Mucosa of descending colon (tissue), 3 donors: Measurements from ENCODE around the gene EPHA2. TPM values are rescaled to one million over a fixed set of nuclear protein-coding genes. Genes with fewer than 3 reads are reported as not detected.
A peak's percentile ranks its signal among the peaks of the same experiment; 100 is the strongest.

Experiments
- ATAC-seq: fragments of 200-7000 bp; cut with Tn5 transposase; one replicate; pipeline ENCODE4 v1.9.1; 2020; ENCODE audit warnings: mild to moderate bottlenecking, moderate library complexity
- DNase-seq, 3 donors: peaks; one replicate each; pipeline ENCODE4 v3.0.0-alpha.2; 2020
- H3K36me3 ChIP-seq: fragments of 200-600 bp; one replicate; pipeline ENCODE4 v1.8.0; 2021; ENCODE audit warnings: low read depth, mild to moderate bottlenecking
- H3K4me1 ChIP-seq: fragments of 200-600 bp; one replicate; pipeline ENCODE4 v1.8.0; 2021; ENCODE audit warnings: low read depth, mild to moderate bottlenecking
- H3K4me3 ChIP-seq: fragments of 200-600 bp; one replicate; pipeline ENCODE4 v1.8.0; 2021; ENCODE audit warnings: mild to moderate bottlenecking
- H3K9me3 ChIP-seq: fragments of 200-600 bp; one replicate; pipeline ENCODE4 v1.8.0; 2021; ENCODE audit warnings: mild to moderate bottlenecking
- intact Hi-C, 2 donors: fragments of 100-400 bp; cut with DNase I in 1 of 2; cut with micrococcal nuclease in 1 of 2; formaldehyde crosslinking; loops; one replicate each; pipeline versions ENCODE4 v1.11.0 to v1.11.1; 2022; cut with DNase I, micrococcal nuclease
- total RNA-seq, 3 donors: library from RNA; stranded (reverse); fragmentation: NEBNext Ultra II Directional in 2 of 3; extraction: Animal tissue kit (Norgen Biotek cat#: 25700) in 2 of 3; gene quantifications; one replicate each; pipeline versions ENCODE4 v1.2.1 to v1.2.4, GENCODE V29; 2021 to 2023
- TF ChIP-seq, protein P1 (sequence below): fragments of 200-600 bp; IDR thresholded peaks from one replicate; pipeline ENCODE4 v1.8.0; 2022; ENCODE audit warnings: antibody characterized with exemption, mild to moderate bottlenecking
- donor health status: DM: no; HTN: no; CAD: no; lungs with moderate emphysema.
- donor health status: DM: no; HTN: no; CAD: no.
- donor health status: DM: no; HTN: yes; CAD: no.

Gene EPHA2
- total RNA-seq, 3 donors from 2014 or later = 36.8 to 43.5 (median 43.5) TPM

DNA sequence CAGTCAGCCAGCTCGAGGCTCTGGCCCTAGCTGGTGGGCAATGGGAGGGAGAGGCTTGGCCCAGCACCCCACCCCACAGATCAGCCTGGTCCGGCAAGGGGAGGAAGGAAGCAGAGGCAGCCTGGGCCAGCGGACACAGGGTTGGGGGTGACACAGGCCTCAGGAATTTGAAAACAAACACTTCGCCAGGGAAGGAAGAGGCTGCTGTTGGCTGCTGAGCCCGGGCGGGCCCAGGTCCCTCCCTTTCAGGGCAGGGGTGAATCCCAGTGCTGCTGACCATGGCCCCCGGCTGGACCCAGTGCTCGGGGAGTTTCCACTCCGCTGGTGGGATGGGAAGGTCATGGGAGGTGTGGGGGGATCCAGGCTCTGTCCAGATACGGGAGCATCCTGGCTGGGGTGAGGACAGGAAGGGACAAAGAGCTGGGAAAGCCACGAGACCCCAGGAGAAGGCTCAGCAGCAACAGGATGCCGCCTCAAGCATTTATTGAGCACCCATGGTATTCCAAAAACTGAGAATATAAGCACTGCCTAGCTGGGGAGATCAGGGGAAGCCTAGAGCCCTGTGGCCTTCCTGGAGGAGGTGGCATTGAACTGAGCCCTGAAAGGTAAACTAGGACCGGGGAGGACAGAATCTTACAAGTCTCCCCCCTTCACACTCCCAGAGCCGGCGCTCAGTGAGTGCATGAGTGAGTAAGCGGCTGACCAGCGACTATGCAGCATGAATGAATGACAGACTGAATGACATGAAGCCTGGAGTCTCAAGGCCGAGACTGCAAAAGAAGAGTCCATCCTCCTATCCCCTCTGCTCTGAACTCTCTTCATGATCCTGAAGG is 26.2 kb upstream of the EPHA2 start:
- TF ChIP-seq, protein P1, sequence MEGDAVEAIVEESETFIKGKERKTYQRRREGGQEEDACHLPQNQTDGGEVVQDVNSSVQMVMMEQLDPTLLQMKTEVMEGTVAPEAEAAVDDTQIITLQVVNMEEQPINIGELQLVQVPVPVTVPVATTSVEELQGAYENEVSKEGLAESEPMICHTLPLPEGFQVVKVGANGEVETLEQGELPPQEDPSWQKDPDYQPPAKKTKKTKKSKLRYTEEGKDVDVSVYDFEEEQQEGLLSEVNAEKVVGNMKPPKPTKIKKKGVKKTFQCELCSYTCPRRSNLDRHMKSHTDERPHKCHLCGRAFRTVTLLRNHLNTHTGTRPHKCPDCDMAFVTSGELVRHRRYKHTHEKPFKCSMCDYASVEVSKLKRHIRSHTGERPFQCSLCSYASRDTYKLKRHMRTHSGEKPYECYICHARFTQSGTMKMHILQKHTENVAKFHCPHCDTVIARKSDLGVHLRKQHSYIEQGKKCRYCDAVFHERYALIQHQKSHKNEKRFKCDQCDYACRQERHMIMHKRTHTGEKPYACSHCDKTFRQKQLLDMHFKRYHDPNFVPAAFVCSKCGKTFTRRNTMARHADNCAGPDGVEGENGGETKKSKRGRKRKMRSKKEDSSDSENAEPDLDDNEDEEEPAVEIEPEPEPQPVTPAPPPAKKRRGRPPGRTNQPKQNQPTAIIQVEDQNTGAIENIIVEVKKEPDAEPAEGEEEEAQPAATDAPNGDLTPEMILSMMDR = no peak
- H3K36me3 ChIP-seq = no peaks in the 10 kb centered on the region
- DNase-seq (peak; percentile 64 to 83 (median 74)), ATAC-seq (peak; percentile 80)
- peaks cover 29% of the 10 kb centered on the region for H3K4me1 ChIP-seq
- H3K4me3 ChIP-seq = no peak overlapping the region
- intact Hi-C loops = no loop called here
- no peaks in the 10 kb centered on the region for H3K9me3 ChIP-seq

DNA sequence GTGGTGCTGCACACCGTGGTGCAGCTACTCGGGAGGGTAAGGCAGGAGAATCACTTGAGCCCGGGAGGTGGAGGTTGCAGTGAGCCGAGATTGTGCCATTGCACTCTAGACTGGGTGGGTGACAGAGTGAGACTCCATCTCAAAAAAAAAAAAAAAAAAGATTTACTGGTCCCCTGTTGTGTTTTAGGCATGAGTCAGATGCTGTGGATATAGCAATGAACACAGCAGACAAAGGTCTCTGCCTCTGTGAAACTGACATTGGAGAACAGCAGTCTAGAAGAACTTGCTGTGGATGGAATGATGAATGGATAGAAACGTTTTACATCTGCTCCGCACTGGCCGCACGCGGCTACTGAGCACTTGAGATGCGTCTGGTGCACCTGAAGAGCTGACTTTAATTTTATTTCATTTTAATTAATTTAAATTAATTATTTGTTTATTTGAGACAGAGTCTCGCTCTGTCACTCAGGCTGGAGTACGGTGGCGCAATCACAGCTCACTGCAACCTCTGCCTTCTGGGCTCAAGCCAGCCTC is 24.5 kb upstream of the EPHA2 start:
- peaks cover 39% of the 10 kb centered on the region for H3K4me1 ChIP-seq
- ATAC-seq = no peak
- TF ChIP-seq, protein P1 = no peak

DNA sequence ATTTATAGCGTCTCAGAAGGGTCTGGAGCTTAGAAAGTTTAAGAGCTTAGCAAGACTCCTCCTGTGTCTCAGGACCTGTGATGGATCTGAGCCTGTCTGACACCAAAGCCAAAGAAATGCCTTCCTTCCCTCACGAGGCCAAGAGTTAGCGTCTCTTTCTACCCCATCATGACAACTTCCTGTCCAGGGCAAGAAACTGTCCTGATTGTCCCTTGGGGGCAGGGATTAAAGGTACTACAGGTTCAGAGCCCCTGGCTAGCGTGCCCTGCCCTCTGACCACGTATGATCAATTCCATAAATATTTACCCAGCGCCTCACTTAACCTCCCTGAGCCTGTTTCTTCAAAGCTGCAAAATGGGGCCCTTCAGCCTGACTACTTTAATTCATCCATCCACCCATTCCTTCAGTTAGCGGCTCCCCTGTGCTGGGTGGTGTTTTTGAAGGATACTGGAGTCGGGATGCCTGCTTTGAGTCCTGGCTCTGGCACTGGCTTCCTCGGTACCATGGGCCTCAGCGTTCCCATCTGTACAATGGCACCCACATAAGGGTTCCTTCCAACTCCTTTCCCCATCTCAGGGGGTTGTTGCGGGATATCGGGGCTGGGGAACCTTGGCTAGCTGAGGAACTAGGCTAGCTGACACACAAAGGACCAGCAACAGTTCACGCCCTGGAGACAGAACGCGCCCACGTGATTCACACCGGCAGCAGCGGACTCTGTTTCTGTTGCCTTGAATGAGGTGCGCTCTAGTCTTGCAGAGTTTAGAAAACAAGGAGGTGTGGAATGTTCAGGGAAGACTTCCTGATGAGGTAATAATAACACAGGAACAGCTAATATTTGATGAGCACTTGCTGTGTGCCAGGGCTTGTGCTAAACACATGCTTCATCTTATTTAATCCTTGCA is 23.0 kb upstream of the EPHA2 start:
- no peak overlapping the region for H3K4me3 ChIP-seq
- ATAC-seq (peak; percentile 37), DNase-seq (no peak)
- no peaks in the 10 kb centered on the region for H3K9me3 ChIP-seq
- H3K36me3 ChIP-seq = no peaks in the 10 kb centered on the region
- H3K4me1 ChIP-seq = peaks cover 50% of the 10 kb centered on the region
- intact Hi-C loops = no loop called here
- TF ChIP-seq, protein P1 = no peak

More for the DNA sequence above, 24.5 kb upstream of the EPHA2 start:
- intact Hi-C loops = no loop called here
- no peaks in the 10 kb centered on the region for H3K9me3 ChIP-seq
- no peak overlapping the region for H3K4me3 ChIP-seq
- no peak for DNase-seq
- H3K36me3 ChIP-seq = no peaks in the 10 kb centered on the region

DNA sequence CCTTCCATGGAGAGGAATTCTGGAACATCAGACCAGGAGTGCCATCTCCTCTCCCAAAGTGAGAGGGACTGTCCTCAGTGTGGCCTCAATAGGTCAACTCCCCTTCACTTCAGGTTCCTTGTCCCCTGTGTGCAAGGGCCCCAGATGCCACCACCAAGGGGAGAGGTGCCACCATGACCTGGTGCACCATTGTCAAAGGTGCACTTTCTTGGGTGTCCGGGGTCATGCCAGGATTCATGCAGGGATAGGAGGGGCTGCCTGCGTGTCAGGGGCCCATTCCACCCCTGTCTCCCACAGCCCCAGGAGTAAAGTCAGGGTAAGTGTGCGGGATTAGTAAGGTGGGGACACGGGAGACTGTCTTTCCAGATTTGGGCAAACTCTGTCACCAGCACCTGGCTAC is 21.4 kb upstream of the EPHA2 start:
- no peak for DNase-seq
- intact Hi-C loops = no loop called here
- H3K9me3 ChIP-seq = no peaks in the 10 kb centered on the region
- H3K4me3 ChIP-seq = no peak overlapping the region
- peaks cover 57% of the 10 kb centered on the region for H3K4me1 ChIP-seq
- ATAC-seq = no peak
- no peaks in the 10 kb centered on the region for H3K36me3 ChIP-seq
- TF ChIP-seq, protein P1 = no peak

DNA sequence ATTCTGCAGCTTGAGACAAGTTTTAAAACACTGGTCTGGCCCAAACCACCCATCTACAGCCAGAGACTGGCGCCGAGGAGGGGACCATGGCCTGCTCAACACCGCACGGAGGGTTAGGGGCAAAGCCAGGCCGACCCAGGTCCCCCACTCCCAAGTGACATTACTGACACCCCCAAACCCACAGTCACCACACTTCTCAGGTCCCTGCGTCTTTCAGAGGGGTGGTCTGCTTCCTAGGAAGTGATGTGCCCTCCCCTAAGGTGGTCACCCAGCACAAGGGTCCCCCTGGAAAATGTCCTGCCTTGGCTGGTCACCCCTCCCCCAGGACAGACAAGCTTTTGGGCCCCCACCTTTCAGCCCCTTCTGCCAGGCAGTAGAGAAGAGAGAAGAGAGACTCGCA is 20.8 kb upstream of the EPHA2 start:
- peaks cover 51% of the 10 kb centered on the region for H3K4me1 ChIP-seq
- no peak for DNase-seq
- no peaks in the 10 kb centered on the region for H3K36me3 ChIP-seq
- no peaks in the 10 kb centered on the region for H3K9me3 ChIP-seq
- TF ChIP-seq, protein P1 = no peak
- H3K4me3 ChIP-seq = no peak overlapping the region
- ATAC-seq = no peak
- intact Hi-C loops = no loop called here
